GM13977 (cell line): ENCODE measurements around the gene BIRC3.

Experiments used
- DNase-seq: peaks from one replicate; pipeline ENCODE4 v3.0.0; 2012; ENCODE audit warnings: low spot score
- in situ Hi-C: fragments of 300-500 bp; cut with MboI; formaldehyde crosslinking; loops from one replicate; pipeline ENCODE4 v1.12.0; 2022; ENCODE audit warnings: low sequenced_read_pairs, low pct_unique_long_range_greater_than_20kb, mixed read lengths, inconsistent platforms; ENCODE audit not compliant: unreplicated experiment
- TF ChIP-seq, protein P1 (sequence below): IDR thresholded peaks from 2 replicates; pipeline ENCODE4 v1.5.1; 2012; ENCODE audit warnings: mild to moderate bottlenecking, control low read depth; ENCODE audit not compliant: insufficient read depth; ENCODE audit errors: extremely low read depth, missing control alignments

The BIRC3 gene

DNA sequence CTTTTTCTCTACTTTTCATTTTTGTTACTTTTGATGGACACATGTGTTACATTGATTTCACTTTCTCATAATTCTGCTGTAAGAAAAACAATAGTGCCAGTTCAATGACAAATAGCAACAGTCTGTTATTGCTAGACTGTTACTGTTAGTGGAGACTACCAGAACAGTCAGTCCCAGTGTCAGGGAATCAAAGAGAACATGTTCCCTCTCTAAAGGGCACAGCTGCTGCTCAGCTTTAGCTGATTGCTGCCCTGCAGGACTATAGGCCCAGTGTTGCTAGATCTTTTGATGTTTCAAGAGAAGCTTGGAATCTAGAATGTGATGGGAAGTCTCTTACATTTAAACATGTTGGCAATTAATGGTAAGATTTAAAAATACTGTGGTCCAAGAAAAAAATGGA lies 3.4 kb downstream of the BIRC3 start:
- TF ChIP-seq, protein P1, sequence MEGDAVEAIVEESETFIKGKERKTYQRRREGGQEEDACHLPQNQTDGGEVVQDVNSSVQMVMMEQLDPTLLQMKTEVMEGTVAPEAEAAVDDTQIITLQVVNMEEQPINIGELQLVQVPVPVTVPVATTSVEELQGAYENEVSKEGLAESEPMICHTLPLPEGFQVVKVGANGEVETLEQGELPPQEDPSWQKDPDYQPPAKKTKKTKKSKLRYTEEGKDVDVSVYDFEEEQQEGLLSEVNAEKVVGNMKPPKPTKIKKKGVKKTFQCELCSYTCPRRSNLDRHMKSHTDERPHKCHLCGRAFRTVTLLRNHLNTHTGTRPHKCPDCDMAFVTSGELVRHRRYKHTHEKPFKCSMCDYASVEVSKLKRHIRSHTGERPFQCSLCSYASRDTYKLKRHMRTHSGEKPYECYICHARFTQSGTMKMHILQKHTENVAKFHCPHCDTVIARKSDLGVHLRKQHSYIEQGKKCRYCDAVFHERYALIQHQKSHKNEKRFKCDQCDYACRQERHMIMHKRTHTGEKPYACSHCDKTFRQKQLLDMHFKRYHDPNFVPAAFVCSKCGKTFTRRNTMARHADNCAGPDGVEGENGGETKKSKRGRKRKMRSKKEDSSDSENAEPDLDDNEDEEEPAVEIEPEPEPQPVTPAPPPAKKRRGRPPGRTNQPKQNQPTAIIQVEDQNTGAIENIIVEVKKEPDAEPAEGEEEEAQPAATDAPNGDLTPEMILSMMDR: no peak
- in situ Hi-C loops: no loop called here

DNA sequence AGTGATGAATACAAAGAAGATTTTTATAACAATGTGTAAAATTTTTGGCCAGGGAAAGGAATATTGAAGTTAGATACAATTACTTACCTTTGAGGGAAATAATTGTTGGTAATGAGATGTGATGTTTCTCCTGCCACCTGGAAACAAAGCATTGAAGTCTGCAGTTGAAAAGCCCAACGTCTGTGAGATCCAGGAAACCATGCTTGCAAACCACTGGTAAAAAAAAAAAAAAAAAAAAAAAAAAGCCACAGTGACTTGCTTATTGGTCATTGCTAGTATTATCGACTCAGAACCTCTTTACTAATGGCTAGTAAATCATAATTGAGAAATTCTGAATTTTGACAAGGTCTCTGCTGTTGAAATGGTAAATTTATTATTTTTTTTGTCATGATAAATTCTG lies 5.3 kb downstream of the BIRC3 start:
- TF ChIP-seq, protein P1: no peak
- in situ Hi-C loops: no loop called here
- no peak for DNase-seq

More for the DNA sequence above, 3.4 kb downstream of the BIRC3 start:
- no peak for DNase-seq

DNA sequence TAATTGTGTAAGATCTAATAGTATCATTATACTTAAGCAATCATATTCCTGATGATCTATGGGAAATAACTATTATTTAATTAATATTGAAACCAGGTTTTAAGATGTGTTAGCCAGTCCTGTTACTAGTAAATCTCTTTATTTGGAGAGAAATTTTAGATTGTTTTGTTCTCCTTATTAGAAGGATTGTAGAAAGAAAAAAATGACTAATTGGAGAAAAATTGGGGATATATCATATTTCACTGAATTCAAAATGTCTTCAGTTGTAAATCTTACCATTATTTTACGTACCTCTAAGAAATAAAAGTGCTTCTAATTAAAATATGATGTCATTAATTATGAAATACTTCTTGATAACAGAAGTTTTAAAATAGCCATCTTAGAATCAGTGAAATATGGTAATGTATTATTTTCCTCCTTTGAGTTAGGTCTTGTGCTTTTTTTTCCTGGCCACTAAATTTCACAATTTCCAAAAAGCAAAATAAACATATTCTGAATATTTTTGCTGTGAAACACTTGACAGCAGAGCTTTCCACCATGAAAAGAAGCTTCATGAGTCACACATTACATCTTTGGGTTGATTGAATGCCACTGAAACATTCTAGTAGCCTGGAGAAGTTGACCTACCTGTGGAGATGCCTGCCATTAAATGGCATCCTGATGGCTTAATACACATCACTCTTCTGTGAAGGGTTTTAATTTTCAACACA lies 6.4 kb downstream of the BIRC3 start:
- in situ Hi-C loops: no loop called here
- TF ChIP-seq, protein P1: no peak
- no peak for DNase-seq

DNA sequence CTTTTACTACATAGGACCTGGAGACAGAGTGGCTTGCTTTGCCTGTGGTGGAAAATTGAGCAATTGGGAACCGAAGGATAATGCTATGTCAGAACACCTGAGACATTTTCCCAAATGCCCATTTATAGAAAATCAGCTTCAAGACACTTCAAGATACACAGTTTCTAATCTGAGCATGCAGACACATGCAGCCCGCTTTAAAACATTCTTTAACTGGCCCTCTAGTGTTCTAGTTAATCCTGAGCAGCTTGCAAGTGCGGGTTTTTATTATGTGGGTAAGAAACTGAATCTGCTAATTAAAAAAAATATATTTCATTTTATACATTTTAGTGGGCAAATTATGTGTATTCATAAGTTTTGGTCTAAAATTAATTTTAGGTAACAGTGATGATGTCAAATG lies 7.8 kb downstream of the BIRC3 start:
- in situ Hi-C loops: no loop called here
- TF ChIP-seq, protein P1: no peak

DNA sequence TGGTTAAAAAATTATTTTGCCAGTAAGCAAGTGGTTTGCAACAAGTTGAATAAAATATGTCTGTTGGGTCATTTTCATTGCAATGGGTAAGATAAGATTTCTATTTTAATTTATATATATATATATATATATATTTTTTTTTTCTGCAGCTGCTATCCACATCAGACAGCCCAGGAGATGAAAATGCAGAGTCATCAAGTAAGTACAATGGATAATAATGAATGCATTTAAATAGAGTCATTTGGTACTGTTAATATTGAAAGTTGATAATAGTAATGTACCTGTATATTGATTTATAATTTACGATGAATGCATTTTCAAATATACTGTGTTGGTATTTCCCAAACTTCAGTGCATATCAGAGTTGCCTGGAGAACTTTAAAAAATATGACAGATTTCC lies 11.5 kb downstream of the BIRC3 start:
- DNase-seq: no peak
- in situ Hi-C loops: no loop called here
- TF ChIP-seq, protein P1: no peak

More for the DNA sequence above, 7.8 kb downstream of the BIRC3 start:
- DNase-seq: no peak

DNA sequence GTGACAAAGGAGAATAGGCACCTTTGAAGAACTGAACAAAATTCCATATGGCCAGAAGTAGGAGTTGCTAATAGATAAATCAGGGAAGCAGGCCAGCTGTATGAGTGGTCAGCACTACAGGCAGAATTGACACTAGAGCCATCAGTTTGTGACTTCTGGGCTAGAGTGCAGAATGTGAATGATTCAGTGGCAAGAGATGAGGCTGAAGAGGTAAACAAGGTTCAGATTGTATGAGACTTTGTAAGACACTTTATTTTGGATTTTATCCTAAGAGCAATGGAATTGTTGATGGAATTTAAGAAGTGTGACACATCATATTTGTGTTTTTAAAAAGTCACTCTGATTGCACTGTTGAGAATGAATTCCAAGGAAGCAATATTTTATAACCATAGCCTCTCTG lies 12.9 kb downstream of the BIRC3 start:
- in situ Hi-C loops: no loop called here
- DNase-seq: no peak
- TF ChIP-seq, protein P1: no peak
